Measurements from ENCODE around the gene ROS1.
"Not testable (repeated sequence)": the region's sequence is repeated elsewhere in the genome, so short reads cannot be mapped to it uniquely, and the experiment has no call there.

The ROS1 gene

GRCh38 chr6:117446861-117447260, 21.1 kb upstream of the ROS1 start:
- Histone ChIP-seq H3K27me3 (no peaks in the 10 kb centered on the region), H3K9me3 (replicated peaks in 1 of 11) (no peaks in the 10 kb centered on the region), H3K4me3 (no peak overlapping the region), H3K4me2 (no peak overlapping the region), H3K4me1 (peaks cover 0 to 13% (median 7%) of the 10 kb centered on the region in 10 experiments; a peak in 11 of 20 replicates), H3K27ac (no peak overlapping the region), H4K20me1 (no peaks in the 10 kb centered on the region), H3K36me3 (no peaks in the 10 kb centered on the region), H3K9ac (no peak overlapping the region)
- TF ChIP-seq Cebpa-rat (IDR thresholded peaks at IDR 0.05): no peak

GRCh38 chr6:117444600-117444999, 18.9 kb upstream of the ROS1 start:
- Histone ChIP-seq H3K4me2 (no peak overlapping the region), H3K27ac (no peak overlapping the region), H4K20me1 (no peaks in the 10 kb centered on the region), H3K4me3 (no peak overlapping the region), H3K36me3 (no peaks in the 10 kb centered on the region), H3K9ac (no peak overlapping the region), H3K27me3 (no peaks in the 10 kb centered on the region), H3K4me1 (no peaks in the 10 kb centered on the region), H3K9me3 (replicated peaks in 1 of 11) (peaks cover 0 to 4% (median 0%) of the 10 kb centered on the region in 11 experiments; a peak in 1 of 22 replicates)
- TF ChIP-seq Cebpa-rat (IDR thresholded peaks at IDR 0.05): no peak

GRCh38 chr6:117442313-117442712, 16.6 kb upstream of the ROS1 start:
- H3K4me3 ChIP-seq; H3K36me3 ChIP-seq; H3K9ac ChIP-seq; H3K4me2 ChIP-seq; H3K27me3 ChIP-seq; H3K9me3 ChIP-seq (replicated peaks in 1 of 11); H3K27ac ChIP-seq; H4K20me1 ChIP-seq; H3K4me1 ChIP-seq: not testable (repeated sequence)

DNA sequence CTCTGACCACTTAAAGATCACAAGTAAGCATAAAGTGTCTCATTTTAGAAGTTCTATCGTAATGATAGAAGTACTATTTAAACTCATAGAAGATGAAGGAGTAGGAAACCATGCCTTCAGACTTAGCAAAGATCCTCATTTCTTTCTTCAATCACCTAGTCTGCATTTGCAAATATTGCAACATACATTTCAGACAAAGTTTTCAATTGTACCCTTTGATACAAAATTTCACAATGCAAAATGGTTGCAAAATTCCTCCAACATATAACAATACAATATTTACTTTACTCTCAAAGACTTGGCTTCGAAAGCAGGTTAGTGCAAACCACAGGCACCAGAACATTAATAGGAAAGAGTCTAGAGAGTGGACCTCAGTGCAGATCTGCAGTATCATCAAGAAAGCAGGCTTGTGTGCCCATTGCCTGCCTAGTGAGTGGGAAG, 16.1 kb upstream of the ROS1 start:
- no peak for TF ChIP-seq Cebpa-rat (IDR thresholded peaks at IDR 0.05)
- no peak overlapping the region for H3K9ac ChIP-seq
- H3K36me3 ChIP-seq: no peaks in the 10 kb centered on the region
- no peaks in the 10 kb centered on the region for H3K4me1 ChIP-seq
- H3K9me3 ChIP-seq (replicated peaks in 1 of 11): peaks cover 0 to 6% (median 0%) of the 10 kb centered on the region in 11 experiments; a peak in 1 of 22 replicates
- no peaks in the 10 kb centered on the region for H4K20me1 ChIP-seq
- no peak overlapping the region for H3K4me3 ChIP-seq
- no peak overlapping the region for H3K4me2 ChIP-seq
- no peaks in the 10 kb centered on the region for H3K27me3 ChIP-seq
- H3K27ac ChIP-seq: no peak overlapping the region

GRCh38 chr6:117440706-117441525, 15.2 kb upstream of the ROS1 start:
- no peak overlapping the region for H3K9ac ChIP-seq

DNA sequence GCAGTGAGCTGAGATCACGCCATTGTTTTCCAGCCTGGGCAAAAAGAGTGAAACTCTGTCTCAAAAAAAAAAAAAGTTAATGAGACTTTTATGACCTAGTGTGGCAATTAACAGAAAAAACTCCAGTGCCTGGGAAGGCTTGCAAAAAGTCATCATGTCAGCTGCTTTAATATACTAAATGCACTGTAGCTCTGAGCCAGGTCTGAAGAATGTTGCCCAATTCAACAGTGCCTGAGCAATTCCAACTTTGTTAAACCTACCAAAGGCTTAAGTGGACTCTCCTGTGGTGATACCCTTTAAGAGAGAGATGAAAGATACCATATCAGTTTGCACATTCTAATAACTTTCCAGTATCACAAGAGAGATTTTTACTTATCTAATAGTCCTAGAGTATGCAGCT, 6.5 kb upstream of the ROS1 start:
- no peak overlapping the region for H3K4me2 ChIP-seq
- no peaks in the 10 kb centered on the region for H3K9me3 ChIP-seq (replicated peaks in 1 of 11)
- no peak for TF ChIP-seq Cebpa-rat (IDR thresholded peaks at IDR 0.05)

More at GRCh38 chr6:117440706-117441525, 15.2 kb upstream of the ROS1 start:
- Histone ChIP-seq H3K9me3 (replicated peaks in 1 of 11) (peaks cover 0 to 6% (median 0%) of the 10 kb centered on the region in 11 experiments; a peak in 1 of 22 replicates), H3K4me3 (no peak overlapping the region), H3K4me2 (no peak overlapping the region), H3K36me3 (no peaks in the 10 kb centered on the region), H3K27ac (no peak overlapping the region), H3K27me3 (no peaks in the 10 kb centered on the region), H4K20me1 (no peaks in the 10 kb centered on the region), H3K4me1 (no peaks in the 10 kb centered on the region)
- TF ChIP-seq Cebpa-rat (IDR thresholded peaks at IDR 0.05): no peak

GRCh38 chr6:117423754-117424153, 2.0 kb downstream of the ROS1 start:
- no peaks in the 10 kb centered on the region for H3K27me3 ChIP-seq
- no peaks in the 10 kb centered on the region for H3K36me3 ChIP-seq
- peaks cover 0 to 10% (median 6%) of the 10 kb centered on the region in 10 experiments; a peak in 6 of 20 replicates for H3K4me1 ChIP-seq
- H3K4me3 ChIP-seq: no peak overlapping the region
- H3K9ac ChIP-seq: no peak overlapping the region
- H3K4me2 ChIP-seq: no peak overlapping the region
- H3K9me3 ChIP-seq (replicated peaks in 1 of 11): no peaks in the 10 kb centered on the region
- H3K27ac ChIP-seq: no peak overlapping the region
- H4K20me1 ChIP-seq: no peaks in the 10 kb centered on the region
- TF ChIP-seq Cebpa-rat (IDR thresholded peaks at IDR 0.05): no peak

More for the DNA sequence above, 6.5 kb upstream of the ROS1 start:
- Histone ChIP-seq H3K27ac (no peak overlapping the region), H3K4me3 (no peak overlapping the region), H3K9ac (no peak overlapping the region), H3K27me3 (no peaks in the 10 kb centered on the region), H3K4me1 (no peaks in the 10 kb centered on the region), H3K36me3 (no peaks in the 10 kb centered on the region), H4K20me1 (no peaks in the 10 kb centered on the region)

DNA sequence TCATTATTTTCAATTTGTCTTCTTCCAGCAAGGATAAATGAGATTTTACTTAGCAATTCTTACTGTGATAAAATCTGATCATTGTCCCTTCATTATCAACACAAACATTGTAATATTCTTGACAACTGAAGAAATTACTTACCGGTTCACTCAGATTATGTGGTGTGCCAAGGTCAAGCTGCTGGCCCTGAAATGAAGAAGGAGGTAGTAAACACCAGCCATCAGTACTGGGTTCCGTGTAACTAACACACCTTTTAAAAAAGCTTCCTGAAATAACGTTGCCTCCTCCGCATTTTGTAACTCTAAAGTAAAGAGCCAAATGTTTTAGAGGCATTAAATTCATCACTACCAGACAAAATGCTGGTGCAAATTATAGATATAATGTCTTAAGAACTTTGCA, 7.4 kb downstream of the ROS1 start:
- Histone ChIP-seq H3K4me3 (no peak overlapping the region), H3K4me2 (no peak overlapping the region), H4K20me1 (no peaks in the 10 kb centered on the region), H3K27me3 (no peaks in the 10 kb centered on the region), H3K27ac (no peak overlapping the region), H3K4me1 (no peaks in the 10 kb centered on the region), H3K36me3 (no peaks in the 10 kb centered on the region), H3K9me3 (replicated peaks in 1 of 11) (no peaks in the 10 kb centered on the region), H3K9ac (no peak overlapping the region)
- TF ChIP-seq Cebpa-rat (IDR thresholded peaks at IDR 0.05): no peak

- no peak for TF ChIP-seq Cebpa-rat (IDR thresholded peaks at IDR 0.05)
- H4K20me1 ChIP-seq: no peaks in the 10 kb centered on the region
- no peak overlapping the region for H3K27ac ChIP-seq
- H3K9ac ChIP-seq: no peak overlapping the region
- H3K36me3 ChIP-seq: no peaks in the 10 kb centered on the region
- no peaks in the 10 kb centered on the region for H3K9me3 ChIP-seq (replicated peaks in 1 of 11)
- H3K4me1 ChIP-seq: no peaks in the 10 kb centered on the region
- no peak overlapping the region for H3K4me3 ChIP-seq
- H3K4me2 ChIP-seq: no peak overlapping the region
- no peaks in the 10 kb centered on the region for H3K27me3 ChIP-seq
Measured at GRCh38 chr6:117417851-117418250, 7.9 kb downstream of the ROS1 start.

DNA sequence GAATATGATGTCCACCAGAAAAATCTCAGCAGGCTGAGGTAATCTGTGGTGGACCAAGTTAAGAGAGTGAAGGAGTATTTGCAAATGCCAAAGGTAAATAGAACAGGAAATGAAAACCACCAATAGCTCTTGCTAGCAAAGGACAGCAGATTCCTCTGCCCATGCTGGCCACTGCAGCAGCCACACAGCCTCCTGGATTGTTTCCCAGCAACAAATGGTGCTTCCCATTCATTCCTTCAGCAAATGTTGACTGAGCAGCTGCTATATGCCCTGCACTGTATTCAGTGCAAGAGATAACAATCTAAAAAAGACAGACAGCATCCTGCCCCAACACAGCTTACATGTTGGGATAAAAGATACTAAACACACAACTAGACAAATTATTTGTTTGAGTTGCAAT, 11.0 kb downstream of the ROS1 start:
- Histone ChIP-seq H3K27ac (no peak overlapping the region), H3K4me1 (no peaks in the 10 kb centered on the region), H3K36me3 (no peaks in the 10 kb centered on the region), H3K4me3 (no peak overlapping the region), H3K9me3 (replicated peaks in 1 of 11) (no peaks in the 10 kb centered on the region), H3K4me2 (no peak overlapping the region), H3K9ac (no peak overlapping the region), H3K27me3 (no peaks in the 10 kb centered on the region), H4K20me1 (no peaks in the 10 kb centered on the region)
- no peak for TF ChIP-seq Cebpa-rat (IDR thresholded peaks at IDR 0.05)

All from BLaER1 treated with 17β-estradiol and CSF1 and Interleukin-3, amounts not matched to agents 10 nM and 100 nM (cell line).